Osteoblast (primary cell): ENCODE results near the gene ZIC4. TPM values are rescaled to one million over a fixed set of nuclear protein-coding genes. Genes with fewer than 3 reads are reported as not detected.

Experiments used
- DNase-seq: peaks from one replicate; pipeline ENCODE4 v3.0.0; 2011; ENCODE audit warnings: low spot score, mixed read lengths; ENCODE audit not compliant: insufficient read length; ENCODE audit errors: missing footprints
- H2AFZ ChIP-seq: 2 replicates; pipeline ENCODE4 v1.6.0; 2011; ENCODE audit warnings: mild to moderate bottlenecking, low read length
- H3K27ac ChIP-seq: 2 replicates; pipeline ENCODE4 v1.5.1; 2011; ENCODE audit warnings: mild to moderate bottlenecking, low read depth, low read length, moderate library complexity
- H3K27me3 ChIP-seq: 2 replicates; pipeline ENCODE4 v1.6.0; 2012; ENCODE audit warnings: mild to moderate bottlenecking, control low read depth, inconsistent platforms, low read length, moderate library complexity; ENCODE audit not compliant: insufficient read depth
- H3K36me3 ChIP-seq: 2 replicates; pipeline ENCODE4 v1.5.1; 2011; ENCODE audit warnings: mild to moderate bottlenecking, low read length, control low read depth, moderate library complexity; ENCODE audit not compliant: insufficient read depth
- H3K4me1 ChIP-seq: 2 replicates; pipeline ENCODE4 v1.5.1; 2011; ENCODE audit warnings: mild to moderate bottlenecking, low read length, control low read depth, moderate library complexity; ENCODE audit not compliant: insufficient read depth
- H3K4me2 ChIP-seq: 2 replicates; pipeline ENCODE4 v1.6.0; 2011; ENCODE audit warnings: mild to moderate bottlenecking, low read length; ENCODE audit not compliant: insufficient read depth
- H3K4me3 ChIP-seq: fragments of 200-600 bp; sonication (generic); 3 replicates; pipeline ENCODE4 v1.5.1; 2012; ENCODE audit warnings: mild to moderate bottlenecking, low read length, inconsistent platforms; ENCODE audit not compliant: insufficient read depth
- H3K79me2 ChIP-seq: 2 replicates; pipeline ENCODE4 v1.6.0; 2012; ENCODE audit warnings: mild to moderate bottlenecking, low read length, control low read depth, inconsistent platforms; ENCODE audit not compliant: insufficient read depth
- H3K9me3 ChIP-seq: 2 replicates; pipeline ENCODE4 v1.5.1; 2011; ENCODE audit warnings: low read depth, low read length, control low read depth
- H4K20me1 ChIP-seq: 2 replicates; pipeline ENCODE4 v1.6.0; 2012; ENCODE audit warnings: mild to moderate bottlenecking, low read length, control low read depth; ENCODE audit not compliant: insufficient read depth
- CTCF ChIP-seq: IDR thresholded peaks from 2 replicates; pipeline ENCODE4 v1.5.1; 2011; ENCODE audit warnings: mild to moderate bottlenecking, low read depth, low read length, moderate library complexity; ENCODE audit errors: extremely low read depth
- total RNA-seq: library from RNA; depleted of rRNA; stranded (reverse); fragments of >200 nt; gene quantifications from 2 replicates; pipeline ENCODE4 v1.2.3, GENCODE V29; 2012

ZIC4 gene
- total RNA-seq, 1 donor: 0.72 TPM

GRCh38 chr3:147373301-147373700 lies 33.0 kb downstream of the ZIC4 start:
- Histone ChIP-seq H3K4me2 (no peak overlapping the region), H3K79me2 (no peaks in the 10 kb centered on the region), H3K4me3 (no peak overlapping the region), H3K27me3 (peaks cover 94% of the 10 kb centered on the region), H3K9me3 (no peaks in the 10 kb centered on the region), H4K20me1 (no peaks in the 10 kb centered on the region), H3K4me1 (no peaks in the 10 kb centered on the region), H2AFZ (no peak overlapping the region), H3K36me3 (no peaks in the 10 kb centered on the region), H3K27ac (no peak overlapping the region)
- no peak for TF ChIP-seq CTCF
- no peak for DNase-seq

- Histone ChIP-seq H3K4me2 (no peak overlapping the region), H3K9me3 (no peaks in the 10 kb centered on the region), H3K4me1 (no peaks in the 10 kb centered on the region), H3K27ac (no peak overlapping the region), H3K79me2 (no peaks in the 10 kb centered on the region), H2AFZ (no peak overlapping the region), H3K36me3 (no peaks in the 10 kb centered on the region), H3K4me3 (no peak overlapping the region), H4K20me1 (peaks cover 2% of the 10 kb centered on the region), H3K27me3 (peaks cover 94% of the 10 kb centered on the region)
- no peak for TF ChIP-seq CTCF
- no peak for DNase-seq
Observed at GRCh38 chr3:147372525-147373027, 33.8 kb downstream of the ZIC4 start.

GRCh38 chr3:147371771-147372340 lies 34.5 kb downstream of the ZIC4 start:
- peaks cover 3% of the 10 kb centered on the region for H4K20me1 ChIP-seq
- TF ChIP-seq CTCF: no peak
- no peak overlapping the region for H3K4me2 ChIP-seq
- H3K4me3 ChIP-seq: no peak overlapping the region
- no peak overlapping the region for H3K27ac ChIP-seq
- H3K9me3 ChIP-seq: no peaks in the 10 kb centered on the region
- no peaks in the 10 kb centered on the region for H3K4me1 ChIP-seq
- no peaks in the 10 kb centered on the region for H3K79me2 ChIP-seq
- DNase-seq: no peak
- H3K36me3 ChIP-seq: no peaks in the 10 kb centered on the region
- peaks cover 94% of the 10 kb centered on the region for H3K27me3 ChIP-seq
- H2AFZ ChIP-seq: no peak overlapping the region

GRCh38 chr3:147371140-147371539 lies 35.2 kb downstream of the ZIC4 start:
- TF ChIP-seq CTCF: no peak
- Histone ChIP-seq H3K9me3 (no peaks in the 10 kb centered on the region), H2AFZ (no peak overlapping the region), H4K20me1 (peaks cover 3% of the 10 kb centered on the region), H3K4me2 (no peak overlapping the region), H3K27ac (no peak overlapping the region), H3K27me3 (peaks cover 93% of the 10 kb centered on the region), H3K36me3 (no peaks in the 10 kb centered on the region), H3K79me2 (no peaks in the 10 kb centered on the region), H3K4me1 (no peaks in the 10 kb centered on the region), H3K4me3 (no peak overlapping the region)
- DNase-seq: no peak
